ENCODE data around the gene EFNA1.
"Not testable (repeated sequence)": the region's sequence is repeated elsewhere in the genome, so short reads cannot be mapped to it uniquely, and the experiment has no call there.

EFNA1 gene

DNA sequence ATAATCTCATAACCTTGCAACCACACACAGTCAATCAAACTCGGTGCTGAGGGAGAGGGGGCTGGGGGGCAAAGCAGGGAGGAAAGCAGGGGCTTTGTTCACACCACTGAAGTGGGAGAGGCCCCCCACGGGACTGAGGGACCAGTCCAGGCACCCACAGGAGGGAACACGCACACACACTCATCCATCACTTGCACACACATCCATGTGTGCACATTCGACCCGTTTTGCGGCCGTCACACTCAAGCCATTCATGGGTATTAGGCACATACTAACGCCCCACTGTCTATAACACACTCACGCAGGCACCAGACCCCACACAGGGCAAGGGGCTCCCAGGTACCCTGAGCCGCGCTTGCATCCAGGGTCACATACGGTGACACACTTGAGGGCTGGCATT is 35.0 kb upstream of the EFNA1 start:
- DNase-seq (ENCODE audit: low read depth), result no peak

DNA sequence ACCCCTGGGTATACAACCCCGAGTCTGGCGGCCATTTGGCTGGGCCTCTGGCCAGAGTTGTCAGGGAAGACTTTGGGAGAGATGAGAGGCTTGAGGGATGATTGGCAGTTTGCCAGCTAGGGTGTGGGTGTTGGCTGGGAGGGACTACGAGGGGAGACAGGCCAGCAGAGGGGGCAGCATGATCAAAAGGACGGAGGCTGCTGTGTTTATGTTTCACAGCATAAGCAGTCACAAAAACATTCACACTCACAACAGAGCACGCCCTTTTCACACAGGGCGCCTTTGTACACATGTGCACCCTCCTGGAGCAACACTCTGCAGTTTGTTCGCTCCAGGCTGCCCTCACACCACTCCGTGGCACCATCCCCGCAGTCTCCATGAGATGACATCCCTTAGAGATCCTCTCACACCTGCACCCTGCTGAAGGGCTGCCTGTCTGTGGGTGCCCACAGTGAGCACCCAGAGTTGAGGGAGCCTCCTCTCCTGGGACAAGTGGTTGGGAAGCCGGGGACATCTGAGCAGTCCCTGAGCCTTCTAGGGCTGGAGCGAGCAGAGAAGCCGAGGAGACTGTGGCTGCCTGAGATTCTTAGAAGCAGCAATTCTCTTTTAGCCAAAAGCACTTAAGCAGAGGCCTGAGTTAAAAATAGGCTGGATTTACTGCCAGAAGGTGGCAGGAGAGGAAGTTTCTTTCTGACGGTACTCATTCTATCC is 33.6 kb upstream of the EFNA1 start:
- DNase-seq (ENCODE audit: low read depth), result no peak

DNA sequence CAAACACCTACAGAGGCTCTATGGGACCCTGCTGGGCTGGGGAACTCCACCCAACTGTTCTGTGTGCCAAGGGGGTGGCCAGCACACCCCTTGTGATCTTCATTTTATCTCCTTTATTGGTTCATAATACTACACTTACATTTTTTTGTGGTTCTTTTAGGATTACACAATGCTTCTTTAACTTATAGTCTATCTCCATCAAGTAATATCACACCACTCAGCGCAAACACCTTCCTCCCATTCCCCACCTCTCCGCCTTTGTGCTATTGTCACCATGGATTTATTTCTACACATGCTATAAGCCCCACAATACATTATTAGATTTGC is 33.1 kb upstream of the EFNA1 start:
- no peak for DNase-seq (ENCODE audit: low read depth)

DNA sequence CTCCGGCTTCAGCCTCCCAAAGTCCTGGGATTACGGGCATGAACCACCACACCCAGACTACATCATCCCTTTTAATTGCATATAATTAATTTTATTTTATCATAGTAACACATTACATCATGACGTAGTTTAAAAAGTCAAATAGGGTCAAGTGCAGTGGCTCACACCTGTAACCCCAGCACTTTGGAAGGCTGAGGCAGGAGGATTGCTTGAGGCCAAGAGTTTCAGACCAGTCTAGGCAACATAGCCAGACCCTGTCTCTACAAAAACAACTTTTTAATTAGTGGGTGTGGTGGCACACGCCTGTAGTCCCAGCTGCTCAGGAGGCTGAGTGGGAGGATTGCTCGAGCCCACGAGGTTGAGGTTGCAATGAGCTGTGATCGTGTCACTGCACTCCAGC is 28.3 kb upstream of the EFNA1 start:
- no peak for DNase-seq (ENCODE audit: low read depth)

DNA sequence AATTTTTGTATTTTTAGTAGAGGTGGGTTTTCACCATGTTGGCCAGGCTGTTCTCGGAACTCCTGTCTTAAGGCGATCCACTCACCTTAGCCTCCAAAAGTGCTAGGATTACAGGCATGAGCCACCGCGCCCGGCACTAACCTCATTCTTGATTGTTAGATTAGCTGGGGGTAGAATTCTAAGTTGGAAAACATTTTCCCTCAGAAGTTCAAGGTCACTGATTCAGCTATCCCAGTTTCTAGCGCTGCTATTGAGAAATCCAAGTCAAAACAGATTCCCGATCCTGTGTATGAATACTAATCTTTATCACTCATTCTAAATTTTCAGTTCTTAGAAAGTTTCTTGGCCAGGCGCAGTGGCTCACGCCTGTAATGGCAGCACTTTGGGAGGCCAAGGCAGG is 24.4 kb upstream of the EFNA1 start:
- DNase-seq (ENCODE audit: low read depth), result no peak

DNA sequence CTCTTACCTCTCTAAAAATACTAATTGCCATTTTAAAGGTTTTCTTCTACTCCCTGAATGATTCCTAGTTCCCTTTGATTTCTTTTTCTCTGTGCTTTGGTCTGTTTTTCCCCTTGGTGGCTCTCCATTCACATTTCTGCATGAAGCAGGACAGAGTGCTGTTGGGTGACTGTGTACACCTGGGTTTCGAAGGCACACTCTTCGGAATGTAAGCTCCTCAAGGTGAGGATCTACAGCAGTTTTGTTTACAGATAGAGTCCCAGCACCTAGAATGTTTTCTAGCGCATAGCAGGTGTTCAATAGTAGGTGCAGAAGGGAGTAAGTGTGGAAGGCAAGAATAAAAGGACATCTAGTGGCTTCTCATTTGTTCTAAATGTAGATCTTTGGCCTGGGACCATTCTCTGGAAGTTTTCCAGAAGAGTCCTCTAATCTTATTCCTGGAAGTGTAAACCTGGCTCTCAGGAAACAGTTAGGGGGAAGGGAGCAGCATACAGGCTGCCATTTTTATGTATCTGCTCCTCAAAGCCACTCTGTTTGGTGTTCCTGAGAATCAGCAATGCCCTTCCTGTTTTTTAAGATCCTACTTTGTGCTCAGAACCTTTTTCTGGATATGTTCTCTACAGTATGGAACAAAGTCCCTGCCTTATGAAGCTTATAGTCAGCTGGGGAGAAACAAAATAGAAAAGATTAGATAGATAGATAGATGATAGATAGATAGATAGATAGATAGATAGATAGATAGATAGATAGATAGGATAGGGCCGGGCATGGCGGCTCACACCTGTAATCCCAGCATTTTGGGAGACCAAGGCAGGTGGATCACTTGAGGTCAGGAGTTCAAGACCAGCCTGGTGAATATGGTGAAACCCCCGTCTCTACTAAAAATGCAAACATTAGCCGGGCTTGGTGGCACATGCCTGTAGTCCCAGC is 22.8 kb upstream of the EFNA1 start:
- DNase-seq (ENCODE audit: low read depth), result no peak

DNA sequence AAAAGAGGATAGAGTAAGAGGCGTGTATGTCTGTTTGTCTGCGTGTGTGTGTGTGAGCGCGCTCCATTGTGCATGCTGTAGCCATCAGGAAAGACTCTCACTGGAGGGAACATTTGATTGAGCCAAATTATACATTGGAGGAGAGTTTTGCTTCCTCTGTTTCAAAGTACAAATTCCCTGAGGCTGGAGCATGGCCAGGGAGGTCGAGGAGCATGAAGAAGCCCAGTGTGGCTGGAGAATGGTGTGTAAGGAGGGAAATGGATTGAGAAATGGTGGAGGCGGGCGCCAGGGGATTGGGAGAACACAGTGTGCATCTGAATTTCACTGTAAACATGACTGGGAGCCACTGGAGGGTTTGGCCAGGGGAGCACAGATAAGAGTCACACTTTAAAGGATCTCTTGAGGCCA is 22.1 kb upstream of the EFNA1 start:
- no peak for DNase-seq (ENCODE audit: low read depth)

DNA sequence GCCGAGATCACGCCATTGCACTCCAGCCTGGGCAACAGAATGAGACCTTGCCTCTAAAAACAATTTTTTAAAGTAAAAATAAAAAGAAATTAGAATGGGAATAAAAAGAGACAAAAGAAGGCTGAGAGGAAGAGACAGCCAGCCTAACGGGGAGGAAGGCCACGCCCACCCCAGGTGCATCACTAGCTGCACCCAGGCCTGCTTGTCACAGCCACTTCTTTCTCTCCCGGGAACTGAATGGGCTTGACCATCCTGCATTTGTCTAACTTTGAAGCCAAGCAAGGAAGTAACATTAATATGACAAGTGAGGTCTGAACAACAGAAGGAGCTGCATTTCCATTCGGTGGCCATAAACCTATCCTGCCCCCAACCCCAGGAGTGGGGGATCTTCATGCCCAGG is 20.8 kb upstream of the EFNA1 start:
- DNase-seq (ENCODE audit: low read depth), result no peak

DNA sequence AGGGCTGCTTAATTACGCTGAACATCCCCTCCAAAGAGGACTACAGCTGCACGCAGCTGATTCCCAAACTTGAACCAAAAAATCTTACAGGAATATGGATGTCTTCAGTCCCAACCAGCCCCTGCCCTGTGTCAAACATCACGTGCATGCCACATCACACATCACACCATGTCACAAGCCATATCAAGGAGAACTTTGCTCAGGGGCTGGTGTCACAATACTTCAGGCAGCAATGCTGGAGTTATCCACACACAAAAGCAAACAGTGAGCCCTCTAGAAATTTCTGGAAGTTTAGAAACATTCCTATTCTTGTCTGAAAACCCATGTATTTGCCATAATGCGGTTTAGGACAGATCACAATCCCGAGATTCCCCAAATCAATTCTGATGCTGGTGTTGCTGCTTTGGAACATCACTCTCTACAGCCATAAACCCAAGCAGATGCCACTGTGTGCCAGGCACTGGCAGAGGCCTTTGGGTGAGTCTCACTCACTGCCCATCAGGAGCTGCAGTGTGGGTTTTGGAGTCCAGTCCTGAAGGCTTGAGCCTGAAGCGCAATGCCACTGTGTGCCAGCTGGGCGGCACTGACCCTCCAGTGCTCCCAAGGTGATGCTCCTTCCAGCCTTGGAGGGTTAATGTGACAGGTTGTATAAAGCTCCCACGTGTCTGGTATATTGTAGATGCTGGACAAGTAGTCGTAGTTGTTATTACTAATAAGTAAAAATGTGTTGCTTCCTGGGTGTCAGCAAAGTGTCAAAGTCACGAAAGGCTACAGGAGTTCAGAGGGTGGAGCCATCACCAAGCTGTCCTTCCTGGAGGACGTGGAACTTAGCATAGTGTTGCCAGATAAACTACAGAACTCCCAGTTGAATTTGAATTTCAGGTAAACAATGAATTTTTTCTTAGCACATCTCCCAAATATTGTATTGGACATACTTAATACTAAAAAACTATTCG is 20.1 kb upstream of the EFNA1 start:
- DNase-seq (ENCODE audit: low read depth), result no peak

DNA sequence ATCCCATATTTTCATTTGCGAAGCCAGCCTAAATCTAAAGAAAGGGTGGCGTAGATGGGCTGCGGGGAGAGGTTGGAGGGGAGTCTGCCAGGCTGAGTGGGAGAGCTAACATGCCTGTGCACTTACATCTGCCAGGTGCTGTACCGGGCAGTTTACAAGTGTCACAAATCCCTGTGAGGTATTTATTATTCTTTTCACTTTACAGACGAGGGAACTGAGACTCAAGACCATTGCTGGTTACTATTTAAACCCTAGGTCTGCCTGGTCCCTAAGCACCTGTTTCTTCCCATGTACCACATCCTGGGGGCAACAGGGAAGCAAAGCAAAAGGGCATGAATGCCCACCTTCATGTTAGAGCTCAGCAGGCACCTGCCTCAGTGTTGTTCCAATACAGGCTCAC is 19.4 kb upstream of the EFNA1 start:
- no peak for DNase-seq (ENCODE audit: low read depth)

DNA sequence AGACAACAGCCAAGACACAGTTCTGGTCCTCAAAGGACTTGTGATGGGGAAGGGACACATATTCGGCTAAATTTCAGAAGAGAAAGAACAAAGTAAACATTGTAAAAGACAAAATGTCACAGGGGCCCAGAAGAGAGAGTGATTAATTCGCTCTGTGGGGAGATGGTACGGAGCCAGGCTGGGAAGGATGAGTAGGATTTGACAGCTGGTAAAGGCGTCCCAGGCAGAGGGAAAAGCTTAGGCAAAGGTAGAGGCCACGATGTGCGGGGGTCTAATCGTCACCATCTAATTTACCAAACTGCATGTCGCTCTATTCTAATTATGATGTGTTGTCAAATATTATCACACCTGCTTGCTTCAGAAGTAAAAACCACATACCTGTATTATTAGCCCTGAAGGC is 17.3 kb upstream of the EFNA1 start:
- no peak for DNase-seq (ENCODE audit: low read depth)

DNA sequence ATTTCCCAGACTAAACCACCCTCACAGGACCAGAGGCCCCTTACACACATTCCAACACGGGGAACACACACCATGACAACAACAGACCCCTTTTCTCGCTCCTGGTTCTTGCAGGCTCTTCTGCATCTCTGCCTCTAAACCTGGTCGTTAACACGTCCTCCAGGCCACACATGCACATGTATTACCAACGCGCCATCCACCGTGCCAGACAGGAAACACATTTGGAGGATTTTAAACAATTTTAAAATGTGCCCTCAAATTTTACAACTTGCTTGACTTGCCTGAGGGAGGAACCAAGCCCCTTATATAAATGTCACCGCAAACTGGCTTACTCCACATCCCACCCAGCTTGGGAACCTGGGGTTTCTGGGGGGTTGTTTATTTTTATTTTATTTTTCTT is 16.9 kb upstream of the EFNA1 start:
- DNase-seq (ENCODE audit: low read depth), result no peak

DNA sequence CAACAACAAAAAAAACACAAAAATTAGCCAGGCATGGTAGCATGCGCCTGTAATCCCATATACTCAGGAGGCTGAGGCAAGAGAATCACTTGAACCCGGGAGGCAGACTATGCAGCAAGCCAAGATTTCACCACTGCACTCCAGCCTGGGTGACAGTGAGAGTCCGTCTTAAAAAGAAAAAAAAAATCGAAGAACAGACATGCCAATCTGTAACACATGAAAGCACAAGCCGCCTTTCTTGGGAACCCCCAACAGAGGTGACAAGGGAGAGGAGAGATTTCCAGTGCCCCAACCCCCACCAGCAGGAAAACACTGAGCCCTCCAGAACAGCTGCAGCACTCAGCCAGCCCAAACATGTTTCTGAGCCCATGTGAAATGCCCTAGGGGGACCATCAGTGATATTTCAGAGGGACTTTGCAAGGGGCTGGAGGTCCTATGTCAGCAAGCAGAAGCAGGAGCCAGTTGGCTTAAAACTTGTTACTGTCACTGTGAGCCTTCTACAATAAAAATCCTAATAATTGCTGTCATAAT is 14.2 kb upstream of the EFNA1 start:
- DNase-seq (ENCODE audit: low read depth), result no peak

DNA sequence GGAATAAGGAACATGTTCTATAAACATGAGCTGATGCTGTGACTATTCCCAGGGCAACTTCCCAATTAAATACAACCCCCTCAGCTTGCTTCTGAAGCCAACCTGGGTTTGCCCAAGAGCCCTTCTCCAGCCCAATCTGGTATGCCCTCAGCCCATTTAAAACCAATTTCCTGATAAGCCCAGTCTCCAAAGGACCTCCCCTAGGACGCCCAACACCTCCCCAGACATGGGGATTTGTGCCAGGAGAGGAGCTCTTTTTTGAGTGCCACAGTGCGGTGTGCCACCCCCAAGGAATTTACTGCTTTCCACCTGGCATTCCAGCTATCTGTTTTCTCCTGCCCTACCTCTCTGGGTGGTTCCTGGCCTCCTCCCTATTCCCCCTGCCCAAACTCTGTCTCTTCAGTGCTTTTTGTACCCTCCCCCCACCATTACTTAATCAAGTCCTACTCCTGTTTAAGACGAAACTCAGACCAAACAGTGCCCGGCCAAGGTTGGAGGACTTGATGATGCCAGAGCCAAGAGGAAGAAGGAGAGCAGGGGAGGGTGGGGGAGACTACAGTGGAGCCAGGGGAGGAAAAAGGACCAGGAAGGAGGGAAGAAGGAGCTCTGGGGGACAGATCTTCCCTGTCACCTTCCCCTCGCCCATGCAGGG is 11.4 kb upstream of the EFNA1 start:
- no peak for DNase-seq (ENCODE audit: low read depth)

DNA sequence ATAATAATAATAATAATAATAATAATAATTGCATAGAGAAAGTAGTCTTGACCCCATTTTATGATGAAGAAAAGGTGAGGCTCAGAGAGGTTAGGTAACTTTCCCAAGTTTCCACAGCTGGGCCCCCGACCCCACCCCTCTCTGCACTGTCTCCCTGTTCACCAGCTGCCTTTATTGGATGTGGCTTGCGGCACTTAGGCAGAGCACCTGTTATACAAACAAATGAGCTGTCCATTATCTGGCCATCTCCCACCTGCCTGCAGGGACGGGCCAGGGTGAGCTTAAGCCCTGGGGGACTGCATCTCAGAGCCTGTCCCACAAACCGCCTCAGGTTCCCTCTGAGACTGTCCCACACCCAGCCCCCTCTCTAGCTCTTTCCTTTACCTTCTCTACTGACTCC is 10.1 kb upstream of the EFNA1 start:
- no peak for DNase-seq (ENCODE audit: low read depth)

DNA sequence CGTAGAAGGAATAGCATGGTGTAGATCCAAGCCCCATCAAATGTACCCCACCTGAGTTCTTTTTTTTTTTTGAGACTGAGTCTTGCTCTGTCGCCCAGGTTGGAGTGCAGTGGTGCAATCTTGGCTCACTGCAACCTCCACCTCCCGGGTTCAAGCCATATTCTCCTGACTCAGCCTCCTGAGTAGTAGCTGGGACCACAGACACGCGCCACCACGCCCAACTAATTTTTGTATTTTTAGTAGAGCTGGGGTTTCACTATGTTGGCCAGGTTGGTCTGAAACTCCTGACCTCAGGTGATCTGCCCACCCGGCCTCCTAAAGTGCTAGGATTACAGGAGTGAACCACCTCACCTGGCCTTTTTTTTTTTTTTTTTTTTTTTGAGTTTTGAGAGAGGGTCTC is 9.6 kb upstream of the EFNA1 start:
- DNase-seq (ENCODE audit: low read depth), result not testable (repeated sequence)

DNA sequence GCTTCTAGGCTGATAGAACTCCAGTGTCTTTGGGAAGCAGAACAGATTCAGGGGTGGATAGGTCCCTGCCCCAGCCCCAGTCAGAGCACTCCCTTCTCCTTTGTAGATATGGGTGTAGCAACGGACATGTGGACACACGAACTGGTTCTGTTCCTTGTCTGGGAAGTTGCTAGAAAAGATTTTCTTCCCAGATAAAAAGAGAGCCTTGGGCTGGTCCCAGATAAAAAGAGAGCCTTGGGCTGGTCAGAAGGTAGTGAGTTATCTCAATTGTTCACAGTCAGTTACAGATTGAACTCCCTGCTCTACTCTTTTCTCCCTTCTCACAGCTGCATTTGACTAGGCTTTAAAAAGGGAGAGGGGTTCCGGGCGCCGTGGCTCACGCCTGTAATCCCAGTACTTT is 7.4 kb upstream of the EFNA1 start:
- DNase-seq (ENCODE audit: low read depth), result no peak

DNA sequence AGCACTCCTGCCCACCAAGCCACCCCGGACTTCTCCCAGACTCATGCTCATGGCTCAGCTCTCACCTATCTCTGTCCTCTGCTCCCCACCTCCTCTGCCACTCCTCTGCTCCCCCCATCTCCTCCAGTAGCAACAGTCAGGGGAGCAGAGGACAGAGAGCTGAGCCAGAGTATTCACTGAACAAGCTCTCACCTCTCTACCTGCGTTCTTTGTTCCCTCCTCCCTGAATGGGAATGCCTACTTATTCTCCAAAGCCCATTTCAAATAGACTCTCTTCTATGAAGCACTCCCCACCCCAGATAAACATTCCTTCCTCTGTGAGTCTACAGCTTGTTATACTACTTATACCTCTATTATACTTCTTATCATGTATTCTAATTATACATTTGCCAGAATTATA is 6.4 kb upstream of the EFNA1 start:
- no peak for DNase-seq (ENCODE audit: low read depth)

DNA sequence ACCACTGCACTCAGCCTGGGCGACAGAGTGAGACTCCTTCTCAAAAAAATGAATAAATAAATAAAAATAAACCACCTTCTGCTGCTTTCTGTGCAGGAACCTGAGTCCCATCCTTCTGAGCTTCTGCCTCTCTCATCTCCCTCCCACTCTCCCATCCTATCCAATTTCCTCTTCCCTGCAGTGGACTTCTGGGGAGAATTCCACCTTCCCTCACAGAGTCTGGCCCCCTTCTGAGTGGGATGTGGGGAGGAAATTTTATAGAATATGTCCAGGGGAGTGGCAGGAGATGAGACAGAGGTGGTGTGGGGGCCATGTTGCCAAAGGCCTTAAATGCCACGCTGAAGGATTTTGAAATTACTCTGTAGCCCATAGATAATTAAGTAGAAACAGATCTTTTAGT is 5.4 kb upstream of the EFNA1 start:
- DNase-seq (ENCODE audit: low read depth), result no peak

DNA sequence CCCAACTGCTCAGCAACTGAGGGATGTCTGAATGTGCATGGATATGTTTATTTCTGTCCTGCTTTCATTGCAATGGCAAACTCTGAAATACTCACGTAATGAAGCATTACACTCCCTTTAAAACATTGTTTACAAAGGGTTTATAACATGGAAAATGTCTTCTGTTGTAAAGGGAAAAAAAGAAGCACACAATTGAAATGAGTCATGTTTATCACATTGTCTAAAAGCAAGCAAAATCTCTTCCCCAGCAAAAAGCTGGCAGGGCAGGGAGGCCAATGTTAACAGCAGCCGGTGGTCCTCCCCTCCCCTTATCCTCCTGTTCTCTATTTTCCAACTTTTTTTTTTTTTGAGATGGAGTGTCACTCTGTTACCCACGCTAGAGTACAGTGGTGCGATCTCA is 3.9 kb upstream of the EFNA1 start:
- no peak for DNase-seq (ENCODE audit: low read depth)

DNA sequence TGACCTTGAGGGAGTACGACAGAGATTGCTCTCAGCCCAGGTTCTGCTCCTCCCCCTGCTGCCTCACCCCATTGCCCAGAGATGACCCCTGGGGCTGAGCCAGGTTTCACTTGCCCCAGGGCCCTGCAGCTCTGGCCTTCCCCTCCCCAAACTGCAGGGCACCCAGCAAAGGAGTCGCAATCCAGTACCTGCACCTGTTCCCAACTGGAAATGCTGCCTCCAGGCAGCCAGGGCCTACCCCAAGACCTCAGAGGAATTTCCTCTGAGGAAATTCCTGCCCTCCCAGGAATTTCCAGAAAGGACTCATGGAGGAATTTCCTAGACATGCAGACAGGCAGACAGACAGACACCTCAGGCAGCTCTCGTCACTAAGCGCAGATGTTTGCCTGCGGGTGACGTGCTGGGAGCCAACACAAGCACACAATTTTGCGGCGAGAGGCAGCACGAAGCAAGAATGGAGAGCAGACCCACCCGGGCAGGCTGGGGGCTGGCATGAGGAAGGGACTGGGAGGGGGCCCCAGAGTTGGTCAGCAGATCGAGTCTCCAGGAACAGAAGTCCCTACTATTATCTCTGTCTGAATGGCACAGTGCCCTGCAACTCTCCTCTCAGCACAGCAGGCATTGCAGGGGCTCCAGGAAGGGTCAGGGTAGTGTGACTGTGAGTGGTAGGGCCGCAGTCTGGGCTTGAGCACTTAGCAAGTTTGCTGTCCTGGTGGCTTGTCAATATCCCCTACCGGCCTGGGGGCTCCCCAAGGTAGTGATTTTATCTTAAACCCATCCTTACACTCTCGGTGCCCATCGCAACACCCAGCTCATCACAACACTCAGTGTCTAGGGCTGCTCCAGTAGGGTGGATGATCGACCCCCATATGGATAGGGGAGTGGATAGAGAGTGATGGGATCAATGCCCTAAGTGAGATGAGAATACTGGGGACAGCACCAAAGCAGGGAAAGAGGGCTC is 2.9 kb upstream of the EFNA1 start:
- DNase-seq (ENCODE audit: low read depth), result no peak

Measured in activated gamma-delta T cell treated with anti-CD3 and anti-CD28 coated beads, Interleukin-2, amount 50 U/mL, for 16 hours (primary cell).